Fibroblast of lung (primary cell): ENCODE data around the gene STK35.

ENCODE experiments used
- EZH2 ChIP-seq: IDR thresholded peaks from 2 replicates; pipeline ENCODE4 v1.5.1; 2012; ENCODE audit warnings: low read length, control low read depth, mild to moderate bottlenecking; ENCODE audit errors: missing control alignments
- TF ChIP-seq, protein P1 (sequence below), 2 donors: IDR thresholded peaks in 1 of 2; conservative IDR thresholded peaks in 1 of 2; 1 replicate in 1 of 2; 2 replicates in 1 of 2; pipeline ENCODE4 v1.5.1; 2011 to 2012; ENCODE audit warnings: low read length in 2 of 2, control low read depth in 1 of 2, inconsistent platforms in 1 of 2, low read depth in 1 of 2, mild to moderate bottlenecking in 1 of 2

DNA sequence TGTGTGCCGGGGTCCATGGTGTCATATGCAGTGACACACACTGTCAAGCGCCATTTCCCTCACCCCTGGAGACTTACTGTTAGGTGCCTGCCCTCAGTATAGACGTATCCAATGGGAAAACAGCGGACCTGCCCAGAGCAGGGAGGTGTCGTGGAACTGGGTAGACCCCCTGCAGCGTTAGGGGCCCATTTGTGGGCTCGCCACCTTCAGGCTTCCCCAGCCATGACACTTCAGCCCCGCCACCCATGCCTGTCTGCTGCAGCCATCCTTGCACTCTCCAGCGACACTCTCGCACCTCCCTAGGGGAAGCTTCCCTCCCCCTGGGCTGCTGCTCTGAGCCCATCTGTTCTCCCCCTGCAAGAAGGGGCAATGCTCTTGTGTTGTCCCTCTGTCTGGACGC, 43.2 kb downstream of the STK35 start:
- TF ChIP-seq, protein P1, sequence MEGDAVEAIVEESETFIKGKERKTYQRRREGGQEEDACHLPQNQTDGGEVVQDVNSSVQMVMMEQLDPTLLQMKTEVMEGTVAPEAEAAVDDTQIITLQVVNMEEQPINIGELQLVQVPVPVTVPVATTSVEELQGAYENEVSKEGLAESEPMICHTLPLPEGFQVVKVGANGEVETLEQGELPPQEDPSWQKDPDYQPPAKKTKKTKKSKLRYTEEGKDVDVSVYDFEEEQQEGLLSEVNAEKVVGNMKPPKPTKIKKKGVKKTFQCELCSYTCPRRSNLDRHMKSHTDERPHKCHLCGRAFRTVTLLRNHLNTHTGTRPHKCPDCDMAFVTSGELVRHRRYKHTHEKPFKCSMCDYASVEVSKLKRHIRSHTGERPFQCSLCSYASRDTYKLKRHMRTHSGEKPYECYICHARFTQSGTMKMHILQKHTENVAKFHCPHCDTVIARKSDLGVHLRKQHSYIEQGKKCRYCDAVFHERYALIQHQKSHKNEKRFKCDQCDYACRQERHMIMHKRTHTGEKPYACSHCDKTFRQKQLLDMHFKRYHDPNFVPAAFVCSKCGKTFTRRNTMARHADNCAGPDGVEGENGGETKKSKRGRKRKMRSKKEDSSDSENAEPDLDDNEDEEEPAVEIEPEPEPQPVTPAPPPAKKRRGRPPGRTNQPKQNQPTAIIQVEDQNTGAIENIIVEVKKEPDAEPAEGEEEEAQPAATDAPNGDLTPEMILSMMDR (conservative IDR thresholded peaks at IDR 0.05 in 1 of 2, IDR thresholded peaks at IDR 0.05 in 1 of 2; ENCODE audit: low read depth in 1 of 2, low read length in 2 of 2), result no peak
- TF ChIP-seq EZH2, result no peak
